GM21529 (cell line): ENCODE measurements around the gene MGAT5.

Source experiments
- ATAC-seq: cut with Tn5 transposase; IDR thresholded peaks from one replicate; pipeline ENCODE4 v1.9.1; 2021; ENCODE audit not compliant: unreplicated experiment

Gene MGAT5, protein sequence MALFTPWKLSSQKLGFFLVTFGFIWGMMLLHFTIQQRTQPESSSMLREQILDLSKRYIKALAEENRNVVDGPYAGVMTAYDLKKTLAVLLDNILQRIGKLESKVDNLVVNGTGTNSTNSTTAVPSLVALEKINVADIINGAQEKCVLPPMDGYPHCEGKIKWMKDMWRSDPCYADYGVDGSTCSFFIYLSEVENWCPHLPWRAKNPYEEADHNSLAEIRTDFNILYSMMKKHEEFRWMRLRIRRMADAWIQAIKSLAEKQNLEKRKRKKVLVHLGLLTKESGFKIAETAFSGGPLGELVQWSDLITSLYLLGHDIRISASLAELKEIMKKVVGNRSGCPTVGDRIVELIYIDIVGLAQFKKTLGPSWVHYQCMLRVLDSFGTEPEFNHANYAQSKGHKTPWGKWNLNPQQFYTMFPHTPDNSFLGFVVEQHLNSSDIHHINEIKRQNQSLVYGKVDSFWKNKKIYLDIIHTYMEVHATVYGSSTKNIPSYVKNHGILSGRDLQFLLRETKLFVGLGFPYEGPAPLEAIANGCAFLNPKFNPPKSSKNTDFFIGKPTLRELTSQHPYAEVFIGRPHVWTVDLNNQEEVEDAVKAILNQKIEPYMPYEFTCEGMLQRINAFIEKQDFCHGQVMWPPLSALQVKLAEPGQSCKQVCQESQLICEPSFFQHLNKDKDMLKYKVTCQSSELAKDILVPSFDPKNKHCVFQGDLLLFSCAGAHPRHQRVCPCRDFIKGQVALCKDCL

DNA sequence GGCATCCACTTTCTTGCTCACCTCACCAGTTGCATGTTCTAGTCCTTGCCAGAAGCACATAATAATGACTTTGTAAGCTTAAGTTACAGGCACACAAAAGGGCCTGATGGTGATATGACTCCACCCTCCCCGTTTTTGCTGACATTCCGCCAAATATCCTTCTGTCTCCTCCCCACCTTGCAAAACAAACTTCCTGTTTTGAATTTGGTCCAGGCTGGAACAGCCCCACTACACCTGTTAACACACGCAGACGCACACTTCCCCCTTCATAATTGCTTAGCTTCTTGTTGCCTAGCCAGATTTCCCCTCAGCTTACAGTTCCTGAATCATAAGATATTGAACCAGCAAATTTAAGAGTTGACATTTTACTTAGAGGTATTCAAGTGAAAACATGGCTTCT lies at the start of gene MGAT5:
MGAT5 (plus strand) TSS at position 269 of the 400 bp plus-strand sequence. CDS start 332 bp downstream, outside the sequence.
- peak; percentile 2 for ATAC-seq

- ATAC-seq: no peak
Observed at GRCh38 chr2:134205087-134205486, 48.8 kb upstream of the MGAT5 start.

- peak; percentile 63 for ATAC-seq
Observed at GRCh38 chr2:134206031-134206430, 47.8 kb upstream of the MGAT5 start.

GRCh38 chr2:134206573-134206972 lies 47.3 kb upstream of the MGAT5 start:
- ATAC-seq: no peak

- ATAC-seq: peak; percentile 73
Observed at GRCh38 chr2:134207589-134208209, 46.2 kb upstream of the MGAT5 start.

DNA sequence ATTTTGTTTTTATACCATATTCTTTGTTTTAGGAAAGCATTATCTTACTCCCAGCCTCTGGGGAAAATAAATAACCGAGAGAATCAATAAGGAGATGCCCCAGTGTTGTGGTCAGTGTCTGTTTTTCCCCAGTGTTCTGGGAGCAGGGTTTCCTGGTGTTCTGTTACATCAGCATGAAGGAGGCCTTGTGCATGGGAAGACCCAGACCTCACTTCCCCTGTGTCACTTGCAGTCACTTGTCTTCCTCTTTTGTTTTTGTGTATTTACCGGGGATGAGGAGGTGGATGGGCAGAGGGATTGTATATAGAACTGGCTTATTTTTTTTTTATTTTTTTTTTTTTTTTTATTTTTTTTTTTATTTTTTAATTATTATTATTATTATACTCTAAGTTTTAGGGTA lies 45.0 kb upstream of the MGAT5 start:
- no peak for ATAC-seq

- no peak for ATAC-seq
Observed at GRCh38 chr2:134212746-134213145, 41.1 kb upstream of the MGAT5 start.

- no peak for ATAC-seq
Observed at GRCh38 chr2:134216152-134216829, 37.6 kb upstream of the MGAT5 start.

DNA sequence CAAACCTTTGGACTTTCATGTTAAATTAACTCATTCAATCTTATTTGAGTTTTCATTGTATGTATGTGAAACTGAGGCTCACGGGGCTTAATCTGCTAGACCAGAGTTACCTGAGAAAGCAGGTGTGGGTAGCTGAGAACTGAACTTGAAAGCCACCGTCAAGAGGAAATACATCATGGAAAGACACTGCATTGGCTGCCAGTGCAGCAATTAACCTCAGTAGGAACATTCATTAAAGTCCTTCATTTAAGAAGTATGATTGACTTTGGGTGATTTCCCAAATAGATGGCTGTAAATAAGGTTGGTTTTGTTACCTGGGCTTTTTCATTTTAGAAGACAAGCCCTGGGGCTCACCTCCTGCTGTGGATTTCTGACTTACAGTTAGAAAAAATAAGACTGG lies 36.5 kb upstream of the MGAT5 start:
- peak; percentile 32 for ATAC-seq

GRCh38 chr2:134217924-134218323 lies 35.9 kb upstream of the MGAT5 start:
- ATAC-seq: peak; percentile 72

DNA sequence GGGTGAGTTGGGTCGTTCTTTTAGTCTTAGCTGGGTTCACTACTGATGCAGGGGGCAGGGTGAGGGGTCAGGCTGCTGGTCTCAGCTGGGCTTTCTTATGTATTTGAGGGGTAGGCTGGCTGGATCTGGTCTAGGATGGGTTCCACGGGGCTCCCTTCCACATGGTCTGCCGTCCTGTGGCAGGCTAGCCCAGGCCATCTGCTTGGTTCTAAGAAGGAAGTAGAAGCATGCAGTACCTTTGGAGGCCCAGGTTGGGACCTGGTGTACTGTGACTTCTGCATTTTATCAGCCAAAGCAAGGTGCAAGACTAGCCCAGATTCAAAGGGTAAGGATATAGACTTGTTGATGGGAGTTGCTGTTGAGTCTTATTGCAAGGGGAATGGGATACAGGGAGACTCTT lies 35.5 kb upstream of the MGAT5 start:
- ATAC-seq: no peak

DNA sequence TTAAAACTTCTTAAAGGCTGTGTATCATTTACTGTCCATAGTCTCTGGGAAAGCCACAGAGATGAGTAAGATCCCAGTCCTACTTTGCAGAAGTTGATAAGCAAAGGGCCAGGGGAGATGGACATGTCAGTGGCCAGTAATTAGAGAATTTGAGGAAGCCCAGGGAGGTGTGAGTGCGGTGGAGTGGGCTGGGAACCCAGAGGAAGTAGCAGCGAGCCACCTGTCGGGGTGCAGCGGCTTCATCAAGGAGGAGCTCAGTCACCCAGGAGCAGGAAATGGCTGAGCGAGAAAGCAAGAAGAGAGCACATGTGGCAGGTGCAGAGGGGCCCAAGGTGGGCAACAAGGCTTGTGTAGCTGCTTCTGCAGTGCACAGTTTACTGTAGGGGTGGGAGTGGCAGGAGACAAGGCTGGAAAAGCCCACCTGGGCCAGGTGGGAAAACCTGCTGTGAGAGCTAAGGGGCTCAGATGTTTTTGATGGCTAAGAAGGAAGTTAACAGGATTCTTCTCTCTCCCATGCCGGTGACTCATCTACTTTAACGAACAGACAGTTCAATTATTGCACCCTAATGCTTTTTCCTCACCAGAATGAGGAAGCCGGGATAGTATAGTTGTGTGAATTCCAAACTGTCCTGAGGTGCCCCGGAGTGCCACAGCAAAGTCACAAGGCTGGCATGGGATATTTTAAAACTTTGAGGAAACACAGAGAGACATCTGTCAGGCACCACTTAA lies 34.8 kb upstream of the MGAT5 start:
- peak; percentile 57 for ATAC-seq

DNA sequence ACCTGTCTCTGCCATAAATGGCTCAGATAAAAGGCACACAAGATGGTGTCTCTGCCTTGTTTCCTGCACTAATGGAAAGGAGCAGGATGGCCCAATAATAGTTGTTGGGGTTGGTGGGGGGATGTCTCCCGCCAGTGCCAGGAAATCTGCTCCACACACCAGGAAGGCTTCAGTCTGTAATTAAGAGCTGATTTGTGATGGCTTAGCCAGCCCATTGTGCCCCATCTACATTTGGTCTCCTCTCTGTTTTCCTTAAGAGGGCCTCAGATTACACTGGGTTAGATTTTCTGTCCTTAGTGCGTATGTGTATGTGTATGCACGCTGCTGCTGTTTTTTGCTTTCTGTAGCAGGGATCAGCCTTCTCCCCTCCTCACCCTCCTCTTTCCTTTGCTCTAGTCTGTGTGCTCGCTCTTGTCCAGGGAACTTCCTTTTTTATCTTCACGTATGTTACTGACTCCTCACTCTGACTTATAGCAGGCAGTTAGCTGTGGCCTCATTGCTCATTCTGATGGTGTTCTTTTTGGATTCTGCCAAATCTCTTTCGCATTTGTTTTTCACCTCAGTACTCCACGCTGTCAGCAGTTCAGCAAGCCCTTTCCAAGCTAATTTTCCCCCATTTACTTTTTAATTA lies 33.4 kb upstream of the MGAT5 start:
- ATAC-seq: no peak

DNA sequence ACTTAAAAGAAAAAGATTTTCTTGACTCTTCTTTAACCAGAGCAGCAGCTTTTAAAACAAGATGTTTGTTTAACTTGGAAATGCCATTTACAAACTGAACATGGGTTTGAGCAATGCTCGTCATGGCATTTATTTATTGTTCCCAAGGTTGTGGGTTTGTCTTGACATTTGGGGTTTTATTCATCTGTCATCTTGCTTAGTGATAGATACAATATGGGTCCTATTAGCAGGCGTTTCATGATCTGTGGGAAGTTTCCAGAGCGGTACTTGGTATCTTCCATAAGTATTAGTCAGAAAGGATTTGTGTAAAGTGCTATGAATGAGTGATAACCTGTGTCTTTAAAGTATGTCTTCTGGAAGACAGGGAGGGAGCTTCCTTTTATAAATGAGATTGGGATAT lies 29.9 kb upstream of the MGAT5 start:
- ATAC-seq: no peak

DNA sequence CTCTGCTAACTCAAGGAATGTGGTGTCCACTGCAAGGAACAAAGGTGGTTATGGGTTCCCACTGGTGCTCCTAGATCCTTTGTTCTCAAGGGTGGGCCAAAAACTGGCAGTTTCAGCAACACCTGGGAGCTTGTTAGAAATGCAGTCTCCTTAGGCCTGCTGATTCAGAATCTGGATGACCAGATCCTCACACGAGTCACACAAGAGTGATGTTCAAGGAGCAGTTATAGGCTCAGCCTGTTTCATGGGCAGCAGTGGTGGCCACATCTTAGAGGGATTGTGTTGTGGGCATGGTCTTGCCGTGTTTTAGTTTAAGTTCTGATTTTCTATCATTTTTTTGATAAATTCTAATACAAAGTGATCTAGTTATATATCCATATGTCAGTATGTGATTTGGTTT lies 28.7 kb upstream of the MGAT5 start:
- ATAC-seq: no peak

DNA sequence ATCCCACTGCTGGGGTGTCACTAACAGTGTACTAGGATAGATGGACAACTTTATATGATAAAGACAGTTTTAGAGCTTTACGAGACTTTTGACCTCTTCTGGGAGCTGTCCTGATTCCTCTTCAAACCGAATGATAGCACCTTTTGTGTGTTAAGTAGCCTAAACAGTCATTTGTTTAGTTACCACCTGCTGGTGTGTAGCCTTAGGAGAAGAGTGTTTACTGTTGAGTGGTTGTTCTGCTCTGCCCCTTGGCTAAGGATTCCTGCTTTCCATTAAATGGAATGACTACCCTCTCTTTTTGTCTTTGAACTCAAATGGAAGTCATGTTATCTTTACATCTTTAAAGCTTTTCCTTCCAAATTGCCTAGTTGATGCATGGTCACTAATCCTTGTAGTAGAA lies 28.0 kb upstream of the MGAT5 start:
- ATAC-seq: no peak

- ATAC-seq: no peak
Observed at GRCh38 chr2:134226601-134227000, 27.3 kb upstream of the MGAT5 start.

DNA sequence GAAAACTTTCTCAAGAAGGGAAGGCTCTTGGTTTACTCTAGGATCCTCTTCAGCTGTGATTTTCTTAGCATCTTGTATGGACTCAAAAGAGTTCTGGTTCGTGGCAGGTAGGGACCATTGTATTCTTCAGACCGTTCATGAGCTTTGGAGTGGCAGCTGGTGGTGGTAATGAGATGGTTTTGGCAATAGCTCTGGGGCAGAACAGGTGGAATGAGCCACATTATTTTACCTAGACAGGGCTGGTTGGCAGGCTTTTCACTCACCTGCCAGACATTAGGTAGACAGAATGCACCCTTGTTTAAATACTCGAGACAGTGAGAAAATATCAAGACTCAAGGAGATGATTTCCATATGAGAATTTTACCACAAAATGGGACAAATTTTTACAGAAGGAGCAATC lies 26.2 kb upstream of the MGAT5 start:
- ATAC-seq: no peak

DNA sequence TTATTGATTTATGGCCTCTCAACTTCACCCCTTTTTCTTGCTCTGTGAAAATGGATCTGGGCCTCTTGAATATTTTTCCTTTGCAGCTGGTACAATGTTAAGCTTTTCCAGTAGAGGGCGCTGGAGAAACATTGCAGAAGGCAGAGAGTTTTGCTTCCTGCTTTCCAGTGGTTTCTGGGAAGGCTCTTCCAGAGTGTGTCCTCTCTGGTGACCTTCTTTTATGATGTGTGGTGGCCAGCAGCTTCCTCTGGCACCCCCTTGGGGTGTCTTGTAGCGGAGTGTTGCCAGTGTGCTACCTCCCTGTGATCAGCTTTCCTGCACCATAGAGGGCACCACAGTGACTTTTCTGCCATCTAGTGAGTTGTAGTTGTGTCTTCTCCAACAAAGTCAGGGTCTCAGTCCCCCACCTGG lies 25.4 kb upstream of the MGAT5 start:
- ATAC-seq: no peak

GRCh38 chr2:134229540-134229939 lies 24.3 kb upstream of the MGAT5 start:
- ATAC-seq: no peak
